Measurements from ENCODE around the gene FAM177A1. TPM values are rescaled to one million over a fixed set of nuclear protein-coding genes. Genes with fewer than 3 reads are reported as not detected.

The FAM177A1 gene
- total and polyA plus RNA-seq, 10 of the 15 experiments (the other 5 are each of a cell fraction or from before 2014, with no cell fraction given): 5.3 to 38.6 (median 20.7) TPM

DNA sequence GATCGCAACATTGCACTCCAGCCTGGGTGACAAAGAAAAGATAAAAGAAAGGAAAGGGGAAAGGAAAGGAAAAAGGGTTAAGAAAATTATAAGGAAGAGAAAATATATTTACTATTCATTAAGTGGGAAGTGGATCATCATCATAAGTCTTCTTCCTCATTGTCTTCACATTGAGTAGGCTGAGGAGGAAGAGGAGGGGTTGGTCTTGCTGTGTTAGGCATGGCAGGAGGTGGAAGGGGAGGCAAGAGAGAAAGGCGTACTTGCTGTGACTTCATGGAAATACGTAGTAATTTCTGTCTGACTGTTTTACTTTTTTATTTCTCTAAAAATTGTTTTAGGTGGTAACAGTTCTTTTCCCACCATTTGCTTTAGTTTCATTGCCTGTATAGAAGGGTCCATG lies 26.2 kb downstream of the FAM177A1 start (continued):
- TF ChIP-seq ZZZ3 (IDR thresholded peaks at IDR 0.05; ENCODE audit: control insufficient read depth, insufficient read length, low read depth): no peak
- TF ChIP-seq, protein P1, sequence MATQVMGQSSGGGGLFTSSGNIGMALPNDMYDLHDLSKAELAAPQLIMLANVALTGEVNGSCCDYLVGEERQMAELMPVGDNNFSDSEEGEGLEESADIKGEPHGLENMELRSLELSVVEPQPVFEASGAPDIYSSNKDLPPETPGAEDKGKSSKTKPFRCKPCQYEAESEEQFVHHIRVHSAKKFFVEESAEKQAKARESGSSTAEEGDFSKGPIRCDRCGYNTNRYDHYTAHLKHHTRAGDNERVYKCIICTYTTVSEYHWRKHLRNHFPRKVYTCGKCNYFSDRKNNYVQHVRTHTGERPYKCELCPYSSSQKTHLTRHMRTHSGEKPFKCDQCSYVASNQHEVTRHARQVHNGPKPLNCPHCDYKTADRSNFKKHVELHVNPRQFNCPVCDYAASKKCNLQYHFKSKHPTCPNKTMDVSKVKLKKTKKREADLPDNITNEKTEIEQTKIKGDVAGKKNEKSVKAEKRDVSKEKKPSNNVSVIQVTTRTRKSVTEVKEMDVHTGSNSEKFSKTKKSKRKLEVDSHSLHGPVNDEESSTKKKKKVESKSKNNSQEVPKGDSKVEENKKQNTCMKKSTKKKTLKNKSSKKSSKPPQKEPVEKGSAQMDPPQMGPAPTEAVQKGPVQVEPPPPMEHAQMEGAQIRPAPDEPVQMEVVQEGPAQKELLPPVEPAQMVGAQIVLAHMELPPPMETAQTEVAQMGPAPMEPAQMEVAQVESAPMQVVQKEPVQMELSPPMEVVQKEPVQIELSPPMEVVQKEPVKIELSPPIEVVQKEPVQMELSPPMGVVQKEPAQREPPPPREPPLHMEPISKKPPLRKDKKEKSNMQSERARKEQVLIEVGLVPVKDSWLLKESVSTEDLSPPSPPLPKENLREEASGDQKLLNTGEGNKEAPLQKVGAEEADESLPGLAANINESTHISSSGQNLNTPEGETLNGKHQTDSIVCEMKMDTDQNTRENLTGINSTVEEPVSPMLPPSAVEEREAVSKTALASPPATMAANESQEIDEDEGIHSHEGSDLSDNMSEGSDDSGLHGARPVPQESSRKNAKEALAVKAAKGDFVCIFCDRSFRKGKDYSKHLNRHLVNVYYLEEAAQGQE (IDR thresholded peaks at IDR 0.05; ENCODE audit: low read depth, low read length): no peak

DNA sequence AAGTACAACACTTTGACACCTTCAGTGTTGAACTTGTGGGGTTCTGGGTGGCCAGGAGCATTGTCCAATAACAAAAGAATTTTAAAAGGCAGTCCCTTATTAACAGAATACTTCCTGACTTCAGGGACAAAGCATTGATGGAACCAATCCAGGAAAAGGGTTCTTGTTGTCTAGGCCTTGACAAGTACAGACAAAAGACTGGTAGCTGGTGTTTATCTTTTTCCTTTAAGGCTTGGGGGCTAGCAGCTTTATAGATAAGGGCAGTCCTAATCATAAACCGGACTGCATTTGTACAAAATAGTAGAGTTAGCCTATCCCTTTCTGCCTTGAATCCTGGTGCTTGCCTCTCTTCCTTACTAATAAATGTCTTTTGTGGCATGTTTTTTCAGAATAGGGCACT lies 27.4 kb downstream of the FAM177A1 start:
- FAIRE-seq: no peak
- WGBS (ENCODE audit: insufficient coverage, insufficient replicate concordance, low lambda C conversion rate, missing lambda C conversion rate): 94% methylated on average over 1 of the region's 1 CpG
- no peak overlapping the region for H3K4me3 ChIP-seq
- ChIA-PET CTCF (interaction anchor here (2.1 kb wide), 1 partner anchor 13 kb away, joined by 4 read pairs; no protein-coding TSS in a partner anchor), SMC1A (ENCODE audit: uncharacterized antibody, unreplicated experiment) (no interaction called here), POLR2A (interaction anchor here (0.6 kb wide), 1 partner anchor 16 kb away, joined by 5 read pairs; no protein-coding TSS in a partner anchor), RAD21 (ENCODE audit: unreplicated experiment) (interaction anchor here (0.7 kb wide), 1 partner anchor 20 kb away, joined by 3 read pairs; no protein-coding TSS in a partner anchor)
- BruUV-seq (replicated peaks): no TSS peak
- H3K27me3 ChIP-seq (replicated peaks in 1 of 2; ENCODE audit: control insufficient read depth in 2 of 2, insufficient read depth in 2 of 2, low read length in 1 of 2): no peaks in the 10 kb centered on the region
- H3K79me2 ChIP-seq (ENCODE audit: control insufficient read depth, insufficient read depth, low read length): no peaks in the 10 kb centered on the region
- ATAC-seq: no peak
- H3K4me1 ChIP-seq (ENCODE audit: control insufficient read depth, insufficient read depth, low read length): no peaks in the 10 kb centered on the region
- H4K20me1 ChIP-seq (ENCODE audit: control insufficient read depth, insufficient read depth): no peaks in the 10 kb centered on the region
- H2AFZ ChIP-seq (ENCODE audit: control insufficient read depth, low read depth, low read length): no peak overlapping the region
- no peaks in the 10 kb centered on the region; a peak in 1 of 4 replicates for H3K36me3 ChIP-seq (ENCODE audit: control insufficient read depth in 2 of 2, insufficient read depth in 2 of 2, low read length in 1 of 2)
- no peak for DNase-seq (ENCODE audit: low read depth, low spot score)
- H3K9me3 ChIP-seq (replicated peaks; ENCODE audit: control insufficient read depth, insufficient read depth, low read length): no peaks in the 10 kb centered on the region
- no peak overlapping the region for H3K4me2 ChIP-seq (ENCODE audit: control insufficient read depth, insufficient read depth)
- in situ Hi-C loops (cut with MboI) (no loop called here), intact Hi-C loops (cut with micrococcal nuclease; ENCODE audit: unreplicated experiment) (no loop called here)
- no peak overlapping the region for H3K27ac ChIP-seq (ENCODE audit: control insufficient read depth, insufficient read depth)
- no peak overlapping the region for H3K9ac ChIP-seq (ENCODE audit: control insufficient read depth, insufficient read depth, low read length)
- TF ChIP-seq SMAD5 (IDR thresholded peaks at IDR 0.05; ENCODE audit: low read depth) (no peak), SMC3 (IDR thresholded peaks at IDR 0.05; ENCODE audit: borderline replicate concordance, low read length) (no peak), ZZZ3 (IDR thresholded peaks at IDR 0.05; ENCODE audit: control insufficient read depth, insufficient read length, low read depth) (no peak), SUPT20H (IDR thresholded peaks at IDR 0.05; ENCODE audit: borderline replicate concordance, control insufficient read depth, low read depth, low read length) (no peak), HCFC1 (IDR thresholded peaks at IDR 0.05; ENCODE audit: low read length) (no peak), ATF7 (IDR thresholded peaks at IDR 0.05; ENCODE audit: low read depth) (no peak), RCOR1 (conservative IDR thresholded peaks at IDR 0.05; ENCODE audit: low read depth, low read length) (no peak), NFIC (IDR thresholded peaks at IDR 0.05; ENCODE audit: low read depth, low read length) (no peak), TCF12 (IDR thresholded peaks at IDR 0.05; ENCODE audit: low read depth, low read length) (no peak), PAX5 (IDR thresholded peaks at IDR 0.05; ENCODE audit: borderline replicate concordance, low read depth, low read length) (no peak), SIN3A (IDR thresholded peaks at IDR 0.05; ENCODE audit: low read depth, low read length) (no peak), ZNF687 (IDR thresholded peaks at IDR 0.05) (no peak), WRNIP1 (IDR thresholded peaks at IDR 0.05; ENCODE audit: borderline replicate concordance, low read depth, low read length) (no peak)
- TF ChIP-seq, protein P2, sequence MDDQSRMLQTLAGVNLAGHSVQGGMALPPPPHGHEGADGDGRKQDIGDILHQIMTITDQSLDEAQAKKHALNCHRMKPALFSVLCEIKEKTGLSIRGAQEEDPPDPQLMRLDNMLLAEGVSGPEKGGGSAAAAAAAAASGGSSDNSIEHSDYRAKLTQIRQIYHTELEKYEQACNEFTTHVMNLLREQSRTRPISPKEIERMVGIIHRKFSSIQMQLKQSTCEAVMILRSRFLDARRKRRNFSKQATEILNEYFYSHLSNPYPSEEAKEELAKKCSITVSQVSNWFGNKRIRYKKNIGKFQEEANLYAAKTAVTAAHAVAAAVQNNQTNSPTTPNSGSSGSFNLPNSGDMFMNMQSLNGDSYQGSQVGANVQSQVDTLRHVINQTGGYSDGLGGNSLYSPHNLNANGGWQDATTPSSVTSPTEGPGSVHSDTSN (IDR thresholded peaks at IDR 0.05; ENCODE audit: insufficient replicate concordance, low read depth, low read length): no peak

All from GM12878 (cell line).